HL-60/S4 treated with retinoic acid at 250 ng/mL for 4 days and 3 days (cell line): ENCODE measurements around the gene GPR25.

Experiments
- in situ Hi-C: fragments of 300-500 bp; cut with MboI; formaldehyde crosslinking; loops from 2 replicates; pipeline ENCODE4 v1.7.0; 2022; ENCODE audit warnings: low sequenced_read_pairs

GPR25 gene

GRCh38 chr1:200873116-200873670, 412 bp downstream of the GPR25 start:
- in situ Hi-C loops = no loop called here

- in situ Hi-C loops = no loop called here
These were observed 1.1 kb downstream of the GPR25 start for GRCh38 chr1:200873671-200874397.

- in situ Hi-C loops = no loop called here
These were observed 1.9 kb downstream of the GPR25 start for GRCh38 chr1:200874694-200875093.

GRCh38 chr1:200875416-200875815, 2.6 kb downstream of the GPR25 start:
- in situ Hi-C loops = no loop called here

GRCh38 chr1:200877010-200877409, 4.2 kb downstream of the GPR25 start:
- in situ Hi-C loops = no loop called here

- in situ Hi-C loops = no loop called here
These were observed 5.2 kb downstream of the GPR25 start for GRCh38 chr1:200877839-200878551.

- in situ Hi-C loops = no loop called here
These were observed 7.4 kb downstream of the GPR25 start for GRCh38 chr1:200880212-200880611.

GRCh38 chr1:200883118-200883517, 10.3 kb downstream of the GPR25 start:
- in situ Hi-C loops = no loop called here

GRCh38 chr1:200885623-200886402, 13.0 kb downstream of the GPR25 start:
- in situ Hi-C loops = no loop called here

- in situ Hi-C loops = no loop called here
These were observed 13.8 kb downstream of the GPR25 start for GRCh38 chr1:200886594-200886993.

GRCh38 chr1:200887036-200887435, 14.3 kb downstream of the GPR25 start:
- in situ Hi-C loops = no loop called here

- in situ Hi-C loops = no loop called here
These were observed 15.1 kb downstream of the GPR25 start for GRCh38 chr1:200887772-200888348.

GRCh38 chr1:200888349-200888838, 15.6 kb downstream of the GPR25 start:
- in situ Hi-C loops = no loop called here

GRCh38 chr1:200889571-200889970, 16.8 kb downstream of the GPR25 start:
- in situ Hi-C loops = no loop called here

- in situ Hi-C loops = no loop called here
These were observed 17.2 kb downstream of the GPR25 start for GRCh38 chr1:200890027-200890426.

GRCh38 chr1:200890818-200891773, 18.3 kb downstream of the GPR25 start:
- in situ Hi-C loops = no loop called here

GRCh38 chr1:200891774-200892157, 19.0 kb downstream of the GPR25 start:
- in situ Hi-C loops = no loop called here

- in situ Hi-C loops = no loop called here
These were observed 19.8 kb downstream of the GPR25 start for GRCh38 chr1:200892546-200892945.

- in situ Hi-C loops = no loop called here
These were observed 20.2 kb downstream of the GPR25 start for GRCh38 chr1:200892958-200893357.

GRCh38 chr1:200893411-200893901, 20.7 kb downstream of the GPR25 start:
- in situ Hi-C loops = no loop called here
